ENCODE measurements around the gene EEF2.

Gene EEF2

GRCh38 chr19:4025317-4025716, 40.1 kb upstream of the EEF2 start:
- Histone ChIP-seq H3K36me3 (ENCODE audit: control insufficient read depth, insufficient read depth, low read length) (peaks cover 42% of the 10 kb centered on the region), H3K27ac (ENCODE audit: low read depth, low read length) (no peak overlapping the region), H3K9me3 (ENCODE audit: control insufficient read depth, insufficient read depth, low read length) (no peaks in the 10 kb centered on the region), H3K9ac (ENCODE audit: low read depth, low read length) (no peak overlapping the region), H3K27me3 (ENCODE audit: control insufficient read depth, insufficient read depth, low read length) (no peaks in the 10 kb centered on the region), H3K4me1 (ENCODE audit: control insufficient read depth, insufficient read depth, low read length) (no peaks in the 10 kb centered on the region), H3K4me3 (ENCODE audit: low read depth, low read length) (no peak overlapping the region)

DNA sequence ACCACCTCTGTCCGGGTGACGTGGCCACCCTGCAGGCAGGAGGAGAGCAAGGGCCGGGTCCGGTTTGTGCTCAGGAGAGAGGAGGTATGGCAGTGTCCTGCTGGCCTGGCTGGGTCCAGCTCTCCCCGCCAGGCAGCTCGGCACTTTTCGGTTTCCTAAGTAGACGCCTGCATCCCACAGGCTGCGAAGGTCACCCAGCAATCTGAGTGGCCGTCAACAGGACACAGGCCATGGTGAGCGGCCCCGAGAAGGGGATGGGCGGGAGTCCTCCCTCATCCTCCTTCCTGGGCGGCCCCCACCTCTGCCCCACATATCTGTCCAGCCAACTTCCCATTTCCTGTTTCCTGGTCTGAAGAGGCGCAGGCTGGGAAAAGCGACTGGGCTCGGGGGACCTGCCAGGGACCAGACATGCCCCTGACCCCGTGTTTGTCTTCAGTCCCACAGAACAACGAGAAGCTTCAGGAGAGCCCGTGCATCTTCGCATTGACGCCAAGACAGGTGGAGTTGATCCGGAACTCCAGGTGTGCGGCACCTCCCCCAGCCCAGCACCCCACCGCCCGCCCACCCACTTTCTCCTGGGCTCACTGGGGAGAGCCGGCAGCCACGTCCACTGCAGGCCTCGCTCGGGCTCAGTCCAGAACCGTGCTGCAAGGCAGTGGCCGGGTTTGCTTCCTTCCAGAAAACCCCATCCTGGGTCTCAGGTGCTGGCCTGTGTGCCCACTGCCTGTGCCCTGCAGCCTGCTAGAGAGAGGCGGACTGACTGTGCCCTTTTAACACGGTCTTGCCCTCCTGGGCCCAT, 38.5 kb upstream of the EEF2 start:
- H3K9me3 ChIP-seq (ENCODE audit: control insufficient read depth, insufficient read depth, low read length): no peaks in the 10 kb centered on the region
- H3K9ac ChIP-seq (ENCODE audit: low read depth, low read length): no peak overlapping the region
- H3K4me3 ChIP-seq (ENCODE audit: low read depth, low read length): no peak overlapping the region
- H3K27me3 ChIP-seq (ENCODE audit: control insufficient read depth, insufficient read depth, low read length): no peaks in the 10 kb centered on the region
- H3K4me1 ChIP-seq (ENCODE audit: control insufficient read depth, insufficient read depth, low read length): no peaks in the 10 kb centered on the region
- H3K27ac ChIP-seq (ENCODE audit: low read depth, low read length): no peak overlapping the region
- H3K36me3 ChIP-seq (ENCODE audit: control insufficient read depth, insufficient read depth, low read length): peaks cover 37% of the 10 kb centered on the region

DNA sequence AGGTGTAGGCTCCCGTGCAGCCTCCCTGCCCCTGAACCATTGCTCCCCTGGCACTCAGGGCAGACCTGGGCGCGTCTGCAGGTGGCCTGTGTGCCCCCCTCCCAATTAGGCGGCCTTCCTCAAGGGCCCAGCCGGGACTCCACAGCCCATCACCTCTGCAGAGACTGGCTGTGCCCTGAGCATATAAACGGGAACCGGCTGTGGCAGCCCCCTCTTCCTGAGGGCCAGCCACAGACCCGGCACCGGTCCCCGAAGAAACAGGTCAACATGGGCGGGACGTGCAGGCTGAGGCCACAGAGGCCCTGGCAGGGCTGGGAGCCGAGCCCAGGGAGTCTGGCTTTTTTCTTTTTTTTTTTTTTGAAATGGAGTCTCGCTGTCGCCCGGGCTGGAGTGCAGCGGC, 34.3 kb upstream of the EEF2 start:
- no peak overlapping the region for H3K9ac ChIP-seq (ENCODE audit: low read depth, low read length)
- no peaks in the 10 kb centered on the region for H3K27me3 ChIP-seq (ENCODE audit: control insufficient read depth, insufficient read depth, low read length)
- no peak overlapping the region for H3K27ac ChIP-seq (ENCODE audit: low read depth, low read length)
- H3K36me3 ChIP-seq (ENCODE audit: control insufficient read depth, insufficient read depth, low read length): peaks cover 36% of the 10 kb centered on the region
- H3K4me1 ChIP-seq (ENCODE audit: control insufficient read depth, insufficient read depth, low read length): no peaks in the 10 kb centered on the region
- no peak overlapping the region for H3K4me3 ChIP-seq (ENCODE audit: low read depth, low read length)
- no peaks in the 10 kb centered on the region for H3K9me3 ChIP-seq (ENCODE audit: control insufficient read depth, insufficient read depth, low read length)

DNA sequence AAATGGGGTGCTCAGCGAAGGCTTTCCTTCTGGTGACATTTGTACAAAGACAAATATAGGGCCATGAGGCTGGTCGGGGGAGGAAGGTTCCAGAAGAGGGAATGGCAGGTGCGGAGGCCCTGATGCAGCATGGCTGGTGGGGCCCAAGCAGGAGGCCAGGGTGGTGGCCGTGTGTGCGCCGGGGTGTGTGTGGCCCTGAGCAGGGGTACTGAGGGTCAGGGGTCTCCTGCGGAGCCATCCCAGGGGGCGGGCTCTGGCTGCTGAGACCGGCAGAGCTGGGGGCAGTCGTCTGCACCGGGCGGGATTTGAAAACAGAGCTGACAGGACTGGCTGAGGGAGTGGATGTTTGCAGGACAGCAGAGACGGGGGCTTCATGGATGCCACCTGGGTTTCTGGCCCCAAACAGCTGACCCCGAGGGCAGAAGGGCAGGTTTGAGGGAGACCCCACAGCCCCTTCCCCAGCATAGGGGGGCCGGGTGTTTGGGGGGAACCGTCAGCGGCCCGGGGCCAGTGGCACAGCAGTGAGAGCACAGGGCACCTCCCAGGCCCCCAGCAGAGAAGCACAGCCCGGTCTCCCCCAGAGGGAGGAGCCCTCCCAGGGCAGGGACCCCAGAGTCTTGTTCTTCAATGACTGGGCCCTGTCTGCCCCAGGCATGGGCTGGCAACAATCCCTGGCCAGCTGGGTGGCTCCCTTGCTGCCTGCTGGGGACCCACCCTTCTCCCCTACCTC, 33.7 kb upstream of the EEF2 start:
- H3K9ac ChIP-seq (ENCODE audit: low read depth, low read length): no peak overlapping the region
- H3K4me1 ChIP-seq (ENCODE audit: control insufficient read depth, insufficient read depth, low read length): no peaks in the 10 kb centered on the region
- peaks cover 36% of the 10 kb centered on the region for H3K36me3 ChIP-seq (ENCODE audit: control insufficient read depth, insufficient read depth, low read length)
- no peaks in the 10 kb centered on the region for H3K9me3 ChIP-seq (ENCODE audit: control insufficient read depth, insufficient read depth, low read length)
- H3K4me3 ChIP-seq (ENCODE audit: low read depth, low read length): no peak overlapping the region
- no peak overlapping the region for H3K27ac ChIP-seq (ENCODE audit: low read depth, low read length)
- no peaks in the 10 kb centered on the region for H3K27me3 ChIP-seq (ENCODE audit: control insufficient read depth, insufficient read depth, low read length)

GRCh38 chr19:4018140-4018613, 32.9 kb upstream of the EEF2 start:
- H3K4me1 ChIP-seq (ENCODE audit: control insufficient read depth, insufficient read depth, low read length): no peaks in the 10 kb centered on the region
- H3K36me3 ChIP-seq (ENCODE audit: control insufficient read depth, insufficient read depth, low read length): peaks cover 40% of the 10 kb centered on the region
- no peaks in the 10 kb centered on the region for H3K27me3 ChIP-seq (ENCODE audit: control insufficient read depth, insufficient read depth, low read length)
- no peak overlapping the region for H3K27ac ChIP-seq (ENCODE audit: low read depth, low read length)
- H3K4me3 ChIP-seq (ENCODE audit: low read depth, low read length): no peak overlapping the region
- no peak overlapping the region for H3K9ac ChIP-seq (ENCODE audit: low read depth, low read length)
- H3K9me3 ChIP-seq (ENCODE audit: control insufficient read depth, insufficient read depth, low read length): no peaks in the 10 kb centered on the region

DNA sequence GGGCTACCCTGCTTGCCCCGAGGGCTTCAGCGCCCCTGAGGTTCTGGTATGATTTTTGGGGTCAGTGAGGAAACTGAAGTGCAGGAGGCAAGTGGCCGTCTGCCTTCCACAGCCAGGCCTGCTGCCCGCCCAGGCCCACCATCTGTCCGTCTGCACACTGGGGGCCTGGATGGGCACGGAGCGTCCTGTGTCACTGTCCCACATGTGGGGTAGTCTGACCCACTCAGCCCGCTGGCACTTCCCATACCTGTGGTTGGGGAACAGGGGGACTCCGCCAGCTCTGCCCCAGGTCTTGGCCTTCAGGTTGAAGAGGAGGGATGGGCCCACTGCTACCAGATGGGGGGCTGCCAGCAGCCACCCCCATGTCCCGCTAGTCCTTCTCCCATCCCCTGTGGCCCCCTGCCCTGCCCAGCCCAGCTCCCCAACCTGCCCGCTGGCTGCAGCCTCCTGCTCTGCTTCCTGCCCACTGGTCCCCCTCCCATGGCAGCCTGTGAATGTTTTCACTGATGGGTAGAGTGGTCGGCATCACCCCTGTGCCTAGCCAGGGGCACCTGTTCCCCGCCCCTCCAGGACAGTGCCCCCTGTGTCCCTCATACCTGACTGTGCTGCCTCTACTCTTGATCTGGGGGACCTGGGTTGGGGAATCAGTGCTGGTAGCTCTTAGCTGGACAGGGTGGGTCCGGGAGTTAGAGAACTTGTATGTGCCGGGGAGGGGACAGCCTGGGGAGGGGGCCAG, 31.8 kb upstream of the EEF2 start:
- H3K9me3 ChIP-seq (ENCODE audit: control insufficient read depth, insufficient read depth, low read length): no peaks in the 10 kb centered on the region
- no peak overlapping the region for H3K9ac ChIP-seq (ENCODE audit: low read depth, low read length)
- peaks cover 46% of the 10 kb centered on the region for H3K36me3 ChIP-seq (ENCODE audit: control insufficient read depth, insufficient read depth, low read length)
- no peak overlapping the region for H3K4me3 ChIP-seq (ENCODE audit: low read depth, low read length)
- H3K27me3 ChIP-seq (ENCODE audit: control insufficient read depth, insufficient read depth, low read length): no peaks in the 10 kb centered on the region
- H3K27ac ChIP-seq (ENCODE audit: low read depth, low read length): no peak overlapping the region
- no peaks in the 10 kb centered on the region for H3K4me1 ChIP-seq (ENCODE audit: control insufficient read depth, insufficient read depth, low read length)

DNA sequence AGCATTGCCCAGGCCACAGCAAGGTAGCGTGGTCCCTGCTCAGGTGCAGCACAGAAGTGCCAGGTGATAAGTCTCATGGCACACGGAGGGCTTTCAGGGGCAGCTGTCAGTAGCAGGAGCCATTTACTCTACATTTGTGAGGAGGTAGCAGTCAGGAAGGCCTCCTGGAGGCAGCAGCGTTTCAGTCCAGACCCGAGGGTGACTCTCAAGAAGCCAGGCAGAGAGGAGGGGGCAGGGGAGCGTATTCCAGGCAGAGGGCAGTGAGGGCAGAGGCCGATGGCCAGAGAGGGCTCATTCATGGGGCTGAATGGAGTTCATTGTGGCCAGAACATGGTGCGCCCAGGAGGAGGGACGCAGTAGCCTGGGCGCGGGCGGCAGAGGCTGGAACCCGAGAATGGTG, 31.2 kb upstream of the EEF2 start:
- Histone ChIP-seq H3K27ac (ENCODE audit: low read depth, low read length) (no peak overlapping the region), H3K9ac (ENCODE audit: low read depth, low read length) (no peak overlapping the region), H3K4me1 (ENCODE audit: control insufficient read depth, insufficient read depth, low read length) (no peaks in the 10 kb centered on the region), H3K4me3 (ENCODE audit: low read depth, low read length) (no peak overlapping the region), H3K27me3 (ENCODE audit: control insufficient read depth, insufficient read depth, low read length) (no peaks in the 10 kb centered on the region), H3K9me3 (ENCODE audit: control insufficient read depth, insufficient read depth, low read length) (no peaks in the 10 kb centered on the region), H3K36me3 (ENCODE audit: control insufficient read depth, insufficient read depth, low read length) (peaks cover 46% of the 10 kb centered on the region)

DNA sequence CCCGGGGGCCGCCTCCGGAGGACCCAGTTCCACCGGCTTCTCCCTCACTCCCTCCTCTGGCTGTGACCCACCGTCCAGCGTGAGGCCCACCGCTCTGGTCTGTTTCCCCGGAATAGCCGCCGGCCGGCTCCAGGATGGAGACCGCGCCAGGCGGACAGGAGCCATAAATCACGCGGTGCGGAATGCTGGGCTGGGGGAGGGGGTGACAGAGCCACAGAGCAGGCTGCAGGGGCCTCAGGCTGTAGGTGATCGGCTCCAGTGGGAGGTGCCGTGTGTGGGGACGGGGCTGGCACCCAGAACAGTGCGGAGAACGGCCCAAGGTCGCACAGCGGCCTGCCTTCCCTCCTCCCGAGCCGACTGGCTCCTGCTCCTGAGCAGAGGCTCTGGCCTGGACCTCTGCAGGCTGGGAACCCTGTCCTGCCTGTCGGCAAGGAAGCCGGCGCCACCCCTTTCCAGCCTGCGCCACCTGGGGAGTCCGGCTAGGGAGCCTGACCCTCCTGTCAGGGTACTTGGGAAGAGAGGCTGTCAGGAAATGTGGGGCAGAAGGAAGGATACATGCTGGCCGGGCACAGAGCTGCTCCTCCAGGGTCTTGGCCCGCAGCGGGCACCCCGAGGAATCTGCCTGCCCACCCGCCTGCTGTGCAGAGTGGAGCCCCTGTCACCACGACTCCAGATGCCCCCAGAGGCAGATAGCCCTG, 30.6 kb upstream of the EEF2 start:
- Histone ChIP-seq H3K36me3 (ENCODE audit: control insufficient read depth, insufficient read depth, low read length) (peaks cover 51% of the 10 kb centered on the region), H3K27ac (ENCODE audit: low read depth, low read length) (no peak overlapping the region)

GRCh38 chr19:4014541-4015491, 29.6 kb upstream of the EEF2 start:
- H3K27ac ChIP-seq (ENCODE audit: low read depth, low read length): no peak overlapping the region
- H3K9ac ChIP-seq (ENCODE audit: low read depth, low read length): no peak overlapping the region
- H3K4me3 ChIP-seq (ENCODE audit: low read depth, low read length): no peak overlapping the region

More for the DNA sequence above, 30.6 kb upstream of the EEF2 start:
- H3K4me1 ChIP-seq (ENCODE audit: control insufficient read depth, insufficient read depth, low read length): no peaks in the 10 kb centered on the region
- H3K27me3 ChIP-seq (ENCODE audit: control insufficient read depth, insufficient read depth, low read length): no peaks in the 10 kb centered on the region
- H3K4me3 ChIP-seq (ENCODE audit: low read depth, low read length): no peak overlapping the region
- no peaks in the 10 kb centered on the region for H3K9me3 ChIP-seq (ENCODE audit: control insufficient read depth, insufficient read depth, low read length)
- H3K9ac ChIP-seq (ENCODE audit: low read depth, low read length): no peak overlapping the region

More at GRCh38 chr19:4014541-4015491, 29.6 kb upstream of the EEF2 start:
- Histone ChIP-seq H3K36me3 (ENCODE audit: control insufficient read depth, insufficient read depth, low read length) (peaks cover 55% of the 10 kb centered on the region), H3K27me3 (ENCODE audit: control insufficient read depth, insufficient read depth, low read length) (no peaks in the 10 kb centered on the region), H3K4me1 (ENCODE audit: control insufficient read depth, insufficient read depth, low read length) (no peaks in the 10 kb centered on the region), H3K9me3 (ENCODE audit: control insufficient read depth, insufficient read depth, low read length) (no peaks in the 10 kb centered on the region)
